Measurements from ENCODE around the gene PLXNB3. TPM values are rescaled to one million over a fixed set of nuclear protein-coding genes. Genes with fewer than 3 reads are reported as not detected.

PLXNB3 gene
- total RNA-seq, 1 donor from 2014 or later, result 34.8 TPM

DNA sequence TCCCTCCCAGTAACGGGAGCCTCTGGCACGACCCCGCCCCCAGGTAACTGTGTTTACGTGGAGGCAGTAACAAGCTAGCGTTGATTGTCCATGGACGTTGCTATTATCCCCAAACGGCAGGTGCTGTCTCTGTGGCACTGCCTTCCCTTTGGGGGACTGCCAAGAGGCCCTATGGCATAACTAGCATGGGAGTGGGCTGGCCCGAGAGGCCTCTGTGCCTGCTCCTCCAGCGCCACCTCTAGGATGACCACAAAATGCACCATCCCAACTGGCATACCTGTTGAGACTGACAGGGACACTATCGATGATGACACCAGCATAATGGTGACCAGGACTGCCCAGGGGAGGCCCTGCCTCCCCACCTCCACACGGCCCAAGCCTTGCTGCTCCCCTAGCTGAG is 18.3 kb downstream of the PLXNB3 start:
- H3K36me3 Mint-ChIP-seq (ENCODE audit: low read depth), result peaks cover 3% of the 10 kb centered on the region
- no peak overlapping the region for H3K27ac Mint-ChIP-seq (ENCODE audit: unreplicated experiment)
- no peaks in the 10 kb centered on the region for H3K9me3 Mint-ChIP-seq (ENCODE audit: low read depth)
- H3K4me3 Mint-ChIP-seq (ENCODE audit: unreplicated experiment), result no peak overlapping the region
- DNase-seq (ENCODE audit: low spot score), result no peak
- no peaks in the 10 kb centered on the region for H3K4me1 Mint-ChIP-seq (ENCODE audit: low read depth)
- TF ChIP-seq, protein P1, sequence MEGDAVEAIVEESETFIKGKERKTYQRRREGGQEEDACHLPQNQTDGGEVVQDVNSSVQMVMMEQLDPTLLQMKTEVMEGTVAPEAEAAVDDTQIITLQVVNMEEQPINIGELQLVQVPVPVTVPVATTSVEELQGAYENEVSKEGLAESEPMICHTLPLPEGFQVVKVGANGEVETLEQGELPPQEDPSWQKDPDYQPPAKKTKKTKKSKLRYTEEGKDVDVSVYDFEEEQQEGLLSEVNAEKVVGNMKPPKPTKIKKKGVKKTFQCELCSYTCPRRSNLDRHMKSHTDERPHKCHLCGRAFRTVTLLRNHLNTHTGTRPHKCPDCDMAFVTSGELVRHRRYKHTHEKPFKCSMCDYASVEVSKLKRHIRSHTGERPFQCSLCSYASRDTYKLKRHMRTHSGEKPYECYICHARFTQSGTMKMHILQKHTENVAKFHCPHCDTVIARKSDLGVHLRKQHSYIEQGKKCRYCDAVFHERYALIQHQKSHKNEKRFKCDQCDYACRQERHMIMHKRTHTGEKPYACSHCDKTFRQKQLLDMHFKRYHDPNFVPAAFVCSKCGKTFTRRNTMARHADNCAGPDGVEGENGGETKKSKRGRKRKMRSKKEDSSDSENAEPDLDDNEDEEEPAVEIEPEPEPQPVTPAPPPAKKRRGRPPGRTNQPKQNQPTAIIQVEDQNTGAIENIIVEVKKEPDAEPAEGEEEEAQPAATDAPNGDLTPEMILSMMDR (IDR thresholded peaks at IDR 0.05), result peak; percentile 16
- no peaks in the 10 kb centered on the region for H3K27me3 Mint-ChIP-seq (ENCODE audit: low read depth)

DNA sequence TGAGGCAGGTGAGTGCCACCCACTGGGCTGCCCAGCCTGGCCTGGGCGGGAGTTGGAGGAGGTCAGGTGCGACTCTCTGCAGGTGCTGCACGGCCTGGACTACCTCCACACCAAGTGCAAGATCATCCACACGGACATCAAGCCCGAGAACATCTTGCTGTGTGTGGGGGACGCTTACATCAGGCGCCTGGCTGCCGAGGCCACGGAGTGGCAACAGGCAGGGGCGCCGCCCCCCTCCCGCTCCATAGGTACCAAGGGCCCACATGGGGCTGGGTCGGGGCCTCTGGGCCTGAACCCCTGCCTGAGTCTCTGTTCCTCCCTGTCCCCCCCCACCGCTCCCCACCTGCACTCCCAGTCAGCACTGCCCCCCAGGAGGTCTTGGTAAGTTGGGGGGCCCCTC is 18.8 kb downstream of the PLXNB3 start:
- Mint-ChIP-seq H3K4me1 (ENCODE audit: low read depth) (no peaks in the 10 kb centered on the region), H3K27ac (ENCODE audit: unreplicated experiment) (no peak overlapping the region)

DNA sequence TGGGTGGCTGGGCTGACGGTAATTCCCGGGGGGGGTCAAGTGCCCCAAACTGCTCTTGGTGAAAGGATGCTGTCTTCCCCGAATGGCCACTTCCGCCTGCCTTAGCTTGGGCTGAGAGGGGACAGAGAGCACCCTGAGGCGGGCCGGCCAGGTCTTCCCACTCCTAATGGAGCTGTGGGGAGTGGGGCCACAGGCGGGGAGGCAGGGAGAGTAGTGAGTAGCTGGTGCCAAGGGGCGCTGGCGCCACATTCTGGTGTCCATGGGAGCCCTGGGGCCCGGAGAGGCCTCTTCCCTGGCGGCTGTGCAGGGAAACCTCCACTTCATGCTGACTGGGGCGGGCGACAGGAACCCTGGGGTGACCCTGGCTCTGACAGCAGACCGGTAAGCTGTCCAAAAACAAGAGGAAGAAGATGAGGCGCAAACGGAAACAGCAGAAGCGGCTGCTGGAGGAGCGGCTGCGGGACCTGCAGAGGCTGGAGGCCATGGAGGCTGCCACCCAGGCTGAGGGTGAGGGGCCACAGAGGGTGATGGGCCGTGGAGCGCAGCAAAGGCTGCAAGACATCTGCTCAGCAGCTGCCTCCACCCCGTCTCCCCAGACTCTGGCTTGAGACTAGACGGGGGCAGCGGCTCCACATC is 19.4 kb downstream of the PLXNB3 start:
- Mint-ChIP-seq H3K4me1 (ENCODE audit: low read depth) (no peaks in the 10 kb centered on the region), H3K36me3 (ENCODE audit: low read depth) (peaks cover 5% of the 10 kb centered on the region), H3K27ac (ENCODE audit: unreplicated experiment) (no peak overlapping the region), H3K4me3 (ENCODE audit: unreplicated experiment) (no peak overlapping the region), H3K27me3 (ENCODE audit: low read depth) (no peaks in the 10 kb centered on the region), H3K9me3 (ENCODE audit: low read depth) (peaks cover 2% of the 10 kb centered on the region)
- TF ChIP-seq, protein P1 (IDR thresholded peaks at IDR 0.05), result no peak
- DNase-seq (ENCODE audit: low spot score), result no peak

More for the DNA sequence above, 18.8 kb downstream of the PLXNB3 start:
- TF ChIP-seq, protein P1 (IDR thresholded peaks at IDR 0.05), result no peak
- Mint-ChIP-seq H3K9me3 (ENCODE audit: low read depth) (peaks cover 2% of the 10 kb centered on the region), H3K36me3 (ENCODE audit: low read depth) (peaks cover 5% of the 10 kb centered on the region), H3K27me3 (ENCODE audit: low read depth) (no peaks in the 10 kb centered on the region), H3K4me3 (ENCODE audit: unreplicated experiment) (no peak overlapping the region)
- DNase-seq (ENCODE audit: low spot score), result no peak

DNA sequence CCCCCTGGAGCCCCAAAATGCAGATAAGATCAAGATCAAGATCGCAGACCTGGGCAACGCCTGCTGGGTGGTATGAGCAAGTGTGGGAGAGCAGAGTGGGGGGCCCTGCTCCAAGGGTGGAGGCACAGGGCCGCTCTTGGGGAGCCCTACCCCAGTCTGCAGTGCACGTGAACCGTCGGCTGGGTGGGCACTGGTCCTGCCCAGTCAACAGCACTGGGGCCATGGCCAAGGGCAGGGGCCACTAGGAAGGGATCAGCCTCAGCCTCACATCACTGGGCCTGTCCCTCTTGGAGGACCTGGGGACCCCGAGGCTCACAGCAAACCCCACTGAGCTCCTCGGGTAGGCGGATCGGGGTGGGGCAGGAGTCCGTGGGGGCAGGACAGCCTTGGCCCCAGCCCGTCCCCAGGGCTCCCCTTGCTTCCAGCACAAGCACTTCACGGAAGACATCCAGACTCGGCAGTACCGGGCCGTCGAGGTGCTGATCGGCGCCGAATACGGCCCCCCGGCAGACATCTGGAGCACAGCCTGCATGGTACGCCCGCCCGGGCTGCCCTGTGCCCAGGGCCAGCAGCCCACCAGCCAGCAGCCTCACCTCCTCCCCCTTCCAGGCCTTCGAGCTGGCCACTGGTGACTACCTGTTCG is 20.4 kb downstream of the PLXNB3 start:
- Mint-ChIP-seq H3K27me3 (ENCODE audit: low read depth) (no peaks in the 10 kb centered on the region), H3K9me3 (ENCODE audit: low read depth) (peaks cover 5% of the 10 kb centered on the region), H3K4me3 (ENCODE audit: unreplicated experiment) (no peak overlapping the region), H3K36me3 (ENCODE audit: low read depth) (peaks cover 5% of the 10 kb centered on the region), H3K4me1 (ENCODE audit: low read depth) (no peaks in the 10 kb centered on the region), H3K27ac (ENCODE audit: unreplicated experiment) (no peak overlapping the region)
- TF ChIP-seq, protein P1 (IDR thresholded peaks at IDR 0.05), result no peak
- DNase-seq (ENCODE audit: low spot score), result no peak

DNA sequence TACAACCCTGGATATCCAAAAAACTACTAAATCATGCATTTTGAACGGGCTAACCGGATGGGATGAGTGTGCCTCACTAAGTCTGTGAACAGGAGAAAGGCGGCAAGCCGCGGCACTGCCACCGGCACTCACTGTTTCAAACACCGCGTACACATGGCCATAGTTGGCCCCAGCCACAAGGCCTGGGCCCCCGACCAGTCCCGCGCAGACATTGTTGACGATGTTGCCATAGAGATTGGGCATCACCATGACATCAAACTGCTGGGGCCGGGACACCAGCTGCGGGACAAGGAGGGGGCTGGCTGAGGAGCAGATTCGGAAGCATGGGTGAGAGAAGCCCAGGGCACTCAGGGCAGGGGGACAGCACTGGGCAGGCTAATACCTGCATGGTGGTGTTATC is 22.6 kb downstream of the PLXNB3 start:
- no peak overlapping the region for H3K27ac Mint-ChIP-seq (ENCODE audit: unreplicated experiment)
- no peak overlapping the region for H3K4me3 Mint-ChIP-seq (ENCODE audit: unreplicated experiment)
- no peaks in the 10 kb centered on the region for H3K4me1 Mint-ChIP-seq (ENCODE audit: low read depth)
- no peaks in the 10 kb centered on the region for H3K27me3 Mint-ChIP-seq (ENCODE audit: low read depth)
- H3K9me3 Mint-ChIP-seq (ENCODE audit: low read depth), result peaks cover 5% of the 10 kb centered on the region
- TF ChIP-seq, protein P1 (IDR thresholded peaks at IDR 0.05), result no peak
- DNase-seq (ENCODE audit: low spot score), result no peak
- peaks cover 5% of the 10 kb centered on the region for H3K36me3 Mint-ChIP-seq (ENCODE audit: low read depth)
